Measurements from ENCODE around the gene CP.

The CP gene

GRCh38 chr3:149128821-149129220, 92.8 kb downstream of the CP start:
- H3K27me3 ChIP-seq (ENCODE audit: control insufficient read depth, insufficient read depth, low read length): no peaks in the 10 kb centered on the region
- no peaks in the 10 kb centered on the region for H3K9me3 ChIP-seq (ENCODE audit: control insufficient read depth, low read length)
- H3K36me3 ChIP-seq (ENCODE audit: control insufficient read depth, insufficient read depth, low read length): no peaks in the 10 kb centered on the region
- H3K4me2 ChIP-seq (ENCODE audit: low read length): peak overlapping the region; percentile 85
- no peaks in the 10 kb centered on the region for H3K79me2 ChIP-seq
- H3K4me1 ChIP-seq: peaks cover 9% of the 10 kb centered on the region
- TF ChIP-seq, protein P1, sequence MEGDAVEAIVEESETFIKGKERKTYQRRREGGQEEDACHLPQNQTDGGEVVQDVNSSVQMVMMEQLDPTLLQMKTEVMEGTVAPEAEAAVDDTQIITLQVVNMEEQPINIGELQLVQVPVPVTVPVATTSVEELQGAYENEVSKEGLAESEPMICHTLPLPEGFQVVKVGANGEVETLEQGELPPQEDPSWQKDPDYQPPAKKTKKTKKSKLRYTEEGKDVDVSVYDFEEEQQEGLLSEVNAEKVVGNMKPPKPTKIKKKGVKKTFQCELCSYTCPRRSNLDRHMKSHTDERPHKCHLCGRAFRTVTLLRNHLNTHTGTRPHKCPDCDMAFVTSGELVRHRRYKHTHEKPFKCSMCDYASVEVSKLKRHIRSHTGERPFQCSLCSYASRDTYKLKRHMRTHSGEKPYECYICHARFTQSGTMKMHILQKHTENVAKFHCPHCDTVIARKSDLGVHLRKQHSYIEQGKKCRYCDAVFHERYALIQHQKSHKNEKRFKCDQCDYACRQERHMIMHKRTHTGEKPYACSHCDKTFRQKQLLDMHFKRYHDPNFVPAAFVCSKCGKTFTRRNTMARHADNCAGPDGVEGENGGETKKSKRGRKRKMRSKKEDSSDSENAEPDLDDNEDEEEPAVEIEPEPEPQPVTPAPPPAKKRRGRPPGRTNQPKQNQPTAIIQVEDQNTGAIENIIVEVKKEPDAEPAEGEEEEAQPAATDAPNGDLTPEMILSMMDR (IDR thresholded peaks at IDR 0.05): no peak
- H2AFZ ChIP-seq: peak overlapping the region; percentile 96
- H3K27ac ChIP-seq: peak overlapping the region; percentile 29
- H3K4me3 ChIP-seq (ENCODE audit: low read depth, low read length): peak overlapping the region; percentile 95
- H3K9ac ChIP-seq: no peak overlapping the region

DNA sequence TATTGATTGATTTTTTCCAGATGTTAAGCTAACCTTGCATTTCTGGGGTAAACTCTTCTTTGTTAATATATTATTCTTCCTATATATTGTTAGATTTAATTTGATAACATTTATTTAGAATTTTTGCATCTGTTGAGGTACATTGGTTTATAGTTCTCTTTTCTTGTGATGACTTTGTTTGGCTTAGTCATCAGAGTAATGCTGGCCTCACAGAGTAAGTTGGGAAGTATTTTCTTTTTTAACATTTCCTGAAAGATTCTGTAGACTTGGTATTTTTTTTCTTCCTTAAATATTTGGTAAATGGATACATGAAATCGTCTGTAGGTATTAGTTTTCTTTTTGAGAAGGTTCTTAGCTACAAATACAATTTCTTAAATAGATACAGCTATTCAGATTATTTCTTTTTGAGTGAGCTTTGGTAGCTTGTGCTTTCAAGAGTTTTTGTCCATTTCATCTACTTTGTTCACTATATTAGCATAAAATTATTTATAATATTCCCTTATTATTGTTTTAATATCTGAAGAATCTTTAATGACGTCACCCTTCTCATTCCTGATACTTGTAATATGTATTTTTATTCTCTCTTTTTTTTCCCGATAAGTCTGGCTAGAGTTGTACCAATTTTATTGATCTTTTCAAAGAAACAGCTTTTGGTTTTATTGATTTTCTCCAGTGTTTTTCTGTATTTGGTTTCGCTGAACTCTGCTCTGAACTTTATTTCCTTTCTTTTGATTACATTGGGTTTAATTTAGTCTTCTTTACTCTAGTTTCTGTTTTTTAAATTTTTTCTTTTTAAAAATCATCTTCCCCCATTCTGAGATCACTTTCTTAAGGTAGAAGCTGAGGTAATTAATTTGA, 98.7 kb downstream of the CP start:
- Histone ChIP-seq H3K36me3 (ENCODE audit: control insufficient read depth, insufficient read depth, low read length) (no peaks in the 10 kb centered on the region), H3K27ac (no peak overlapping the region), H3K79me2 (no peaks in the 10 kb centered on the region), H3K27me3 (ENCODE audit: control insufficient read depth, insufficient read depth, low read length) (no peaks in the 10 kb centered on the region), H3K4me2 (ENCODE audit: low read length) (no peak overlapping the region), H2AFZ (no peak overlapping the region), H3K9ac (no peak overlapping the region), H3K4me1 (no peaks in the 10 kb centered on the region), H3K4me3 (ENCODE audit: low read depth, low read length) (no peak overlapping the region), H3K9me3 (ENCODE audit: control insufficient read depth, low read length) (no peaks in the 10 kb centered on the region)
- TF ChIP-seq, protein P1 (IDR thresholded peaks at IDR 0.05): no peak

Data from parathyroid adenoma (tissue), 2 donors.